Measurements from ENCODE around the gene SLC1A7. TPM values are rescaled to one million over a fixed set of nuclear protein-coding genes. Genes with fewer than 3 reads are reported as not detected.

Gene SLC1A7
- total and polyA plus RNA-seq, 7 donors = 0.04 to 6.2 (median 0.36) TPM

DNA sequence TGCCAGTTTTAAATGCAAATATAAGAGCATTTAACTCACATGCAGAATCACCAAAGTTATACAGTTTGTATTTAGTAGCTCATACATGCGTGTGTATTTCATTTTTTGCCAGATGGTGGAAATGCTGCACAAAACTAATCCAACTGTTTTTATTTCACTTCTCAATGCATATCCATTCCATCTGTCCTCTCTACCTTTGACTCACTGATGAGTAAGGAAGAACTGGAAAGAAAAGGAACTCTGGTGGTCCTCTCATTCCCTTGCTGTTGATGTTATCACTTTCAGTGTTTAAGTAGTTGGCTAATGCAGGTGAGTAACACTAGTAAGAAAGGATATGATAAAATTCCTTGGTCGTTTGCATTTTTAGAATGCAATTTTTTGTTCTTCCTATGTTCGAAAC is 5.7 kb upstream of the SLC1A7 start:
- intact Hi-C loops (cut with DNase I) = no loop called here
- Histone ChIP-seq H3K4me3 (no peak overlapping the region), H3K27ac (no peak overlapping the region), H3K9me3 (no peaks in the 10 kb centered on the region), H3K27me3 (ENCODE audit: insufficient read depth in 3 of 3, low read length in 2 of 3) (peaks cover 0 to 5% (median 3%) of the 10 kb centered on the region in 3 donors), H3K4me1 (no peaks in the 10 kb centered on the region), H3K36me3 (ENCODE audit: insufficient read depth in 1 of 2, low read depth in 1 of 2) (no peaks in the 10 kb centered on the region)
- WGBS, 3 donors = 83 to 87% (median 87%) methylated on average over 3 of the region's 3 CpGs
- TF ChIP-seq, protein P1, sequence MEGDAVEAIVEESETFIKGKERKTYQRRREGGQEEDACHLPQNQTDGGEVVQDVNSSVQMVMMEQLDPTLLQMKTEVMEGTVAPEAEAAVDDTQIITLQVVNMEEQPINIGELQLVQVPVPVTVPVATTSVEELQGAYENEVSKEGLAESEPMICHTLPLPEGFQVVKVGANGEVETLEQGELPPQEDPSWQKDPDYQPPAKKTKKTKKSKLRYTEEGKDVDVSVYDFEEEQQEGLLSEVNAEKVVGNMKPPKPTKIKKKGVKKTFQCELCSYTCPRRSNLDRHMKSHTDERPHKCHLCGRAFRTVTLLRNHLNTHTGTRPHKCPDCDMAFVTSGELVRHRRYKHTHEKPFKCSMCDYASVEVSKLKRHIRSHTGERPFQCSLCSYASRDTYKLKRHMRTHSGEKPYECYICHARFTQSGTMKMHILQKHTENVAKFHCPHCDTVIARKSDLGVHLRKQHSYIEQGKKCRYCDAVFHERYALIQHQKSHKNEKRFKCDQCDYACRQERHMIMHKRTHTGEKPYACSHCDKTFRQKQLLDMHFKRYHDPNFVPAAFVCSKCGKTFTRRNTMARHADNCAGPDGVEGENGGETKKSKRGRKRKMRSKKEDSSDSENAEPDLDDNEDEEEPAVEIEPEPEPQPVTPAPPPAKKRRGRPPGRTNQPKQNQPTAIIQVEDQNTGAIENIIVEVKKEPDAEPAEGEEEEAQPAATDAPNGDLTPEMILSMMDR (IDR thresholded peaks at IDR 0.05) = no peak
- no peak for DNase-seq
- no peak for ATAC-seq

DNA sequence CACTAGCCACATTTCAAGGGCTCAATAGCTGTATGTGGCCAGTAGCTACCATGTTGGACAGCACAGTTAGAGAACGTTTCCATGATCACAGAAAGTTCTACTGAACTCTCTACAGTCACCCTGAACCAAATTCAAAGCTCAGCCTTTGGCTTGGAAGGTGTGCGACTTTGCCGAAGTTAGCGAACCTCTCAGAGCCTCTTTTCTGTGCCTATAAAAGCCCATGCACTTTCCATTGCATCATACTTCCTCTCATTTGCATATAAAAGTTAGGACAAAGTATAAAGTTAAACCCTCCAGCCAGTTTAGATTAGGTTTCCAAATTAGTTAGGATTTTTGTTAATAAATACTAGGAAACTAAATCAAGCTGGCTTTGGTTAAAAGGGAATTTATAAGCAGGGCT is 4.7 kb upstream of the SLC1A7 start:
- WGBS, 3 donors = 66 to 96% (median 86%) methylated on average over 4 of the region's 4 CpGs
- Histone ChIP-seq H3K36me3 (ENCODE audit: insufficient read depth in 1 of 2, low read depth in 1 of 2) (no peaks in the 10 kb centered on the region), H3K27me3 (ENCODE audit: insufficient read depth in 3 of 3, low read length in 2 of 3) (peaks cover 0 to 5% (median 3%) of the 10 kb centered on the region in 3 donors), H3K4me3 (no peak overlapping the region), H3K4me1 (no peaks in the 10 kb centered on the region), H3K9me3 (no peaks in the 10 kb centered on the region), H3K27ac (no peak overlapping the region)
- intact Hi-C loops (cut with DNase I) = no loop called here
- ATAC-seq = no peak
- DNase-seq = no peak
- TF ChIP-seq, protein P1 (IDR thresholded peaks at IDR 0.05) = no peak

GRCh38 chr1:53145942-53146708 is 3.7 kb upstream of the SLC1A7 start:
- 37 to 48% (median 38%) methylated on average over 24 of the region's 24 CpGs for WGBS, 3 donors
- Histone ChIP-seq H3K27ac (peak overlapping the region; percentile 30), H3K36me3 (ENCODE audit: insufficient read depth in 1 of 2, low read depth in 1 of 2) (no peaks in the 10 kb centered on the region), H3K4me3 (no peak overlapping the region), H3K4me1 (no peaks in the 10 kb centered on the region), H3K9me3 (no peaks in the 10 kb centered on the region), H3K27me3 (ENCODE audit: insufficient read depth in 3 of 3, low read length in 2 of 3) (peaks cover 0 to 5% (median 3%) of the 10 kb centered on the region in 3 donors)
- DNase-seq (peak; percentile 73 to 77), ATAC-seq (peak; percentile 42 to 86 (median 64))
- intact Hi-C loops (cut with DNase I) = no loop called here
- TF ChIP-seq, protein P1 (IDR thresholded peaks at IDR 0.05) = no peak

- ATAC-seq = no peak
- no peak for DNase-seq
- WGBS, 3 donors = 20 to 85% (median 66%) methylated on average over 5 of the region's 5 CpGs
- no peaks in the 10 kb centered on the region for H3K36me3 ChIP-seq (ENCODE audit: insufficient read depth in 1 of 2, low read depth in 1 of 2)
- H3K4me1 ChIP-seq = no peaks in the 10 kb centered on the region
- TF ChIP-seq, protein P1 (IDR thresholded peaks at IDR 0.05) = no peak
- H3K27ac ChIP-seq = peak overlapping the region; percentile 30
- no peaks in the 10 kb centered on the region for H3K9me3 ChIP-seq
- H3K27me3 ChIP-seq (ENCODE audit: insufficient read depth in 3 of 3, low read length in 2 of 3) = peaks cover 0 to 3% (median under 1%) of the 10 kb centered on the region in 3 donors
- intact Hi-C loops (cut with DNase I) = no loop called here
- no peak overlapping the region for H3K4me3 ChIP-seq
Measured at GRCh38 chr1:53145619-53145941, 3.1 kb upstream of the SLC1A7 start.

Data from psoas muscle (tissue), 8 donors.